Endothelial cell of umbilical vein (primary cell): Measurements from ENCODE around the gene REEP2. TPM values are rescaled to one million over a fixed set of nuclear protein-coding genes. Genes with fewer than 3 reads are reported as not detected.

Experiments used
- BruUV-seq: library from RNA; stranded (reverse); fragments of 400-500 nt; replicated peaks from 2 replicates; lab custom pipeline; 2021; lab: Mats Ljungman, UMichigan
- CTCF ChIA-PET: fragments of 300-600, 350-600 bp; sonication (Branson Sonifier 250); formaldehyde crosslinking; loops from one replicate; lab custom pipeline; 2021; ENCODE audit warnings: antibody characterized with exemption, inconsistent platforms; lab: Charles Lee
- POLR2A ChIA-PET: fragments of 300-600, 350-600 bp; sonication (Branson Sonifier 250); formaldehyde crosslinking; loops from one replicate; lab custom pipeline; 2021; ENCODE audit warnings: antibody characterized with exemption, inconsistent platforms; lab: Charles Lee
- DNase-seq: peaks from one replicate; pipeline ENCODE4 v3.0.0-alpha.2; 2011; ENCODE audit warnings: low read depth, low spot score
- FAIRE-seq: peaks from 2 replicates; lab custom pipeline; 2011; peaks lifted over from hg19 to GRCh38; lab: Jason Lieb, UNC
- H2AFZ ChIP-seq: 2 replicates; pipeline ENCODE4 v1.6.0; 2012; ENCODE audit warnings: low read depth, low read length, control low read depth, inconsistent platforms
- H3K27ac ChIP-seq: 2 replicates; pipeline ENCODE4 v1.5.1; 2011; ENCODE audit warnings: low read depth, mild to moderate bottlenecking, control low read depth, low read length, moderate library complexity; ENCODE audit not compliant: insufficient read depth
- H3K27me3 ChIP-seq, 2 experiments: 2 replicates each; pipeline versions ENCODE4 v1.6.0 to v1.6.1; 2011; ENCODE audit warnings: low read length in 2 of 2, mixed read lengths in 1 of 2; ENCODE audit not compliant: control insufficient read depth in 2 of 2, insufficient read depth in 2 of 2
- H3K36me3 ChIP-seq, 2 experiments: 2 replicates in 1 of 2; 3 replicates in 1 of 2; pipeline ENCODE4 v1.5.1; 2011; ENCODE audit warnings: low read length in 2 of 2, mild to moderate bottlenecking in 1 of 2, moderate library complexity in 1 of 2; ENCODE audit not compliant: control insufficient read depth in 2 of 2, insufficient read depth in 2 of 2; ENCODE audit errors: extremely low read depth in 1 of 2
- H3K4me1 ChIP-seq: 3 replicates; pipeline ENCODE4 v1.5.1; 2011; ENCODE audit warnings: mild to moderate bottlenecking, low read length; ENCODE audit not compliant: control insufficient read depth, insufficient read depth; ENCODE audit errors: extremely low read depth
- H3K4me2 ChIP-seq: 2 replicates; pipeline ENCODE4 v1.6.1; 2011; ENCODE audit warnings: low read length, control low read depth, mixed read lengths; ENCODE audit not compliant: insufficient read depth
- H3K4me3 ChIP-seq, 3 experiments: fragments of 200-600 bp in 1 of 3; sonication (generic), shearing (Covaris generic) in 1 of 3; replicated peaks in 1 of 3; 2 replicates each; pipeline ENCODE4 v1.5.1; 2011 to 2016; ENCODE audit warnings: control low read depth in 3 of 3, low read length in 3 of 3, mild to moderate bottlenecking in 2 of 3, inconsistent platforms in 1 of 3, low read depth in 1 of 3, moderate library complexity in 1 of 3; ENCODE audit not compliant: insufficient read depth in 1 of 3
- H3K79me2 ChIP-seq: 2 replicates; pipeline ENCODE4 v1.6.0; 2012; ENCODE audit warnings: low read length, inconsistent platforms; ENCODE audit not compliant: control insufficient read depth, insufficient read depth
- H3K9ac ChIP-seq: replicated peaks from 2 replicates; pipeline ENCODE3; 2011; ENCODE audit warnings: low read length, control low read depth; ENCODE audit not compliant: insufficient read depth; ENCODE audit errors: extremely low read depth
- H3K9me1 ChIP-seq: replicated peaks from 3 replicates; pipeline ENCODE4 v1.6.0; 2011; ENCODE audit warnings: mild to moderate bottlenecking, low read length; ENCODE audit not compliant: control insufficient read depth, insufficient read depth; ENCODE audit errors: extremely low read depth
- H3K9me3 ChIP-seq: replicated peaks from 2 replicates; pipeline ENCODE4 v1.5.1; 2012; ENCODE audit warnings: low read length, inconsistent platforms; ENCODE audit not compliant: control insufficient read depth, insufficient read depth
- H4K20me1 ChIP-seq: replicated peaks from 2 replicates; pipeline ENCODE3; 2011; ENCODE audit warnings: mild to moderate bottlenecking, low read length; ENCODE audit not compliant: control insufficient read depth, insufficient read depth; ENCODE audit errors: extremely low read depth
- EZH2 ChIP-seq: IDR thresholded peaks from 2 replicates; pipeline ENCODE4 v1.6.1; 2012; ENCODE audit warnings: borderline replicate concordance, low read depth, mild to moderate bottlenecking, moderate library complexity, low read length, inconsistent platforms; ENCODE audit not compliant: severe bottlenecking
- FOS ChIP-seq: IDR thresholded peaks from 2 replicates; pipeline ENCODE4 v1.6.1; 2011; ENCODE audit warnings: mild to moderate bottlenecking, low read length, moderate library complexity, borderline replicate concordance; ENCODE audit not compliant: insufficient read depth
- GATA2 ChIP-seq: IDR thresholded peaks from 2 replicates; pipeline ENCODE4 v1.7.0; 2011; ENCODE audit warnings: low read depth, mild to moderate bottlenecking, moderate library complexity, mixed read lengths, low read length; ENCODE audit not compliant: insufficient read length, insufficient read depth
- JUN ChIP-seq: IDR thresholded peaks from 2 replicates; pipeline ENCODE4 v1.6.1; 2011; ENCODE audit warnings: borderline replicate concordance, low read depth; ENCODE audit not compliant: insufficient read length, insufficient read depth
- MAX ChIP-seq: IDR thresholded peaks from 2 replicates; pipeline ENCODE4 v1.6.1; 2011; ENCODE audit not compliant: insufficient read depth, insufficient read length
- MYC ChIP-seq: IDR thresholded peaks from one replicate; pipeline ENCODE4 v1.6.1; 2011; ENCODE audit warnings: mild to moderate bottlenecking, low read depth, low read length
- POLR2A ChIP-seq: IDR thresholded peaks from 2 replicates; pipeline ENCODE4 v1.6.1; 2012; ENCODE audit warnings: low read depth, mild to moderate bottlenecking, control low read depth, low read length
- POLR2AphosphoS5 ChIP-seq: IDR thresholded peaks from 2 replicates; pipeline ENCODE4 v1.6.1; 2012; ENCODE audit warnings: low read depth, mild to moderate bottlenecking, control low read depth, low read length, moderate library complexity; ENCODE audit not compliant: insufficient read depth
- dilution Hi-C: fragments of 300-500 bp; cut with MboI; formaldehyde crosslinking; loops from one replicate; pipeline ENCODE4 v1.15.0; 2019; ENCODE audit warnings: low sequenced_read_pairs; ENCODE audit not compliant: extremely low pct_ligation_motif_present
- intact Hi-C: fragments of 100-400 bp; cut with micrococcal nuclease; formaldehyde crosslinking; loops from one replicate; pipeline ENCODE4 v1.10.0; 2022
- polyA plus RNA-seq, 4 experiments: library from polyadenylated mRNA; depleted of rRNA in 3 of 4; stranded (reverse) in 3 of 4; unstranded in 1 of 4; fragments of >200 nt; gene quantifications; 2 replicates each; pipeline versions ENCODE4 v1.2.1 to v1.2.3, GENCODE V29; 2011 to 2012; ENCODE audit warnings: missing spikeins in 1 of 4
- total RNA-seq: library from RNA; stranded (reverse); gene quantifications from 2 replicates; pipeline ENCODE4 v1.2.3, GENCODE V29; 2021
- TF ChIP-seq, protein P1 (sequence below), 2 donors: IDR thresholded peaks; 1 replicate in 1 of 2; 2 replicates in 1 of 2; pipeline ENCODE4 v1.5.1; 2011; ENCODE audit warnings: low read length in 2 of 2, mild to moderate bottlenecking in 2 of 2, moderate library complexity in 2 of 2, control low read depth in 1 of 2, inconsistent platforms in 1 of 2, low read depth in 1 of 2; ENCODE audit not compliant: insufficient read depth in 1 of 2; ENCODE audit errors: extremely low read depth in 1 of 2

The REEP2 gene
- total and polyA plus RNA-seq, 2 donors (not counting 3 experiments of a cell fraction or from before 2014, with no cell fraction given): 4.0 to 4.8 TPM

- no peaks in the 10 kb centered on the region for H3K9me1 ChIP-seq
- ChIA-PET POLR2A (no interaction called here), CTCF (interaction anchor here (9.4 kb wide), 1 partner anchor 59 kb away, joined by 207 read pairs; no protein-coding TSS in a partner anchor)
- no peak overlapping the region for H2AFZ ChIP-seq
- H3K4me3 ChIP-seq: no peak overlapping the region
- DNase-seq (no peak), FAIRE-seq (no peak)
- no peak overlapping the region for H3K9ac ChIP-seq
- no peaks in the 10 kb centered on the region for H3K9me3 ChIP-seq
- BruUV-seq: no TSS peak
- intact Hi-C loops (no loop called here), dilution Hi-C loops (no loop called here)
- H3K36me3 ChIP-seq: no peaks in the 10 kb centered on the region
- no peak overlapping the region for H3K4me2 ChIP-seq
- no peaks in the 10 kb centered on the region for H3K79me2 ChIP-seq
- no peaks in the 10 kb centered on the region for H3K27me3 ChIP-seq
- H3K4me1 ChIP-seq: no peaks in the 10 kb centered on the region
- no peaks in the 10 kb centered on the region for H4K20me1 ChIP-seq
- no peak for TF ChIP-seq EZH2
- no peak for TF ChIP-seq POLR2A
- TF ChIP-seq MAX: no peak
- no peak for TF ChIP-seq JUN
- TF ChIP-seq MYC: no peak
- TF ChIP-seq, protein P1, sequence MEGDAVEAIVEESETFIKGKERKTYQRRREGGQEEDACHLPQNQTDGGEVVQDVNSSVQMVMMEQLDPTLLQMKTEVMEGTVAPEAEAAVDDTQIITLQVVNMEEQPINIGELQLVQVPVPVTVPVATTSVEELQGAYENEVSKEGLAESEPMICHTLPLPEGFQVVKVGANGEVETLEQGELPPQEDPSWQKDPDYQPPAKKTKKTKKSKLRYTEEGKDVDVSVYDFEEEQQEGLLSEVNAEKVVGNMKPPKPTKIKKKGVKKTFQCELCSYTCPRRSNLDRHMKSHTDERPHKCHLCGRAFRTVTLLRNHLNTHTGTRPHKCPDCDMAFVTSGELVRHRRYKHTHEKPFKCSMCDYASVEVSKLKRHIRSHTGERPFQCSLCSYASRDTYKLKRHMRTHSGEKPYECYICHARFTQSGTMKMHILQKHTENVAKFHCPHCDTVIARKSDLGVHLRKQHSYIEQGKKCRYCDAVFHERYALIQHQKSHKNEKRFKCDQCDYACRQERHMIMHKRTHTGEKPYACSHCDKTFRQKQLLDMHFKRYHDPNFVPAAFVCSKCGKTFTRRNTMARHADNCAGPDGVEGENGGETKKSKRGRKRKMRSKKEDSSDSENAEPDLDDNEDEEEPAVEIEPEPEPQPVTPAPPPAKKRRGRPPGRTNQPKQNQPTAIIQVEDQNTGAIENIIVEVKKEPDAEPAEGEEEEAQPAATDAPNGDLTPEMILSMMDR (IDR thresholded peaks at IDR 0.05; ENCODE audit: extremely low read depth in 1 of 2, insufficient read depth in 1 of 2, low read depth in 1 of 2, low read length in 2 of 2): no peak
- no peak for TF ChIP-seq POLR2AphosphoS5
- TF ChIP-seq FOS: no peak
- no peak for TF ChIP-seq GATA2
- no peak overlapping the region for H3K27ac ChIP-seq
These were observed 6.1 kb downstream of the REEP2 start for GRCh38 chr5:138444774-138445546.
